Upper lobe of left lung (tissue), 6 donors: ENCODE measurements around the gene CCL7. TPM values are rescaled to one million over a fixed set of nuclear protein-coding genes. Genes with fewer than 3 reads are reported as not detected.
A peak's percentile ranks its signal among the peaks of the same experiment; 100 is the strongest.
"Not testable (repeated sequence)": the region's sequence is repeated elsewhere in the genome, so short reads cannot be mapped to it uniquely, and the experiment has no call there.

Source experiments
- ATAC-seq, 2 donors: fragments of 200-7000 bp; cut with Tn5 transposase; one replicate each; pipeline ENCODE4 v1.9.1; 2022; ENCODE audit warnings: mild to moderate bottlenecking in 2 of 2, moderate library complexity in 2 of 2; ENCODE audit not compliant: low FRiP score in 2 of 2
- DNase-seq, 2 donors: peaks; one replicate each; pipeline ENCODE4 v3.0.0-alpha.2; 2019 to 2020
- H3K27ac ChIP-seq, 4 donors: fragments of 200-600 bp; sonication (generic); one replicate each; pipeline ENCODE4 v1.5.1; 2016 to 2019
- H3K27me3 ChIP-seq, 4 donors: fragments of 200-600 bp; sonication (generic); one replicate each; pipeline ENCODE4 v1.5.1; 2017 to 2019
- H3K36me3 ChIP-seq, 4 donors: fragments of 200-600 bp; sonication (generic); one replicate each; pipeline ENCODE4 v1.5.1; 2016 to 2019
- H3K4me1 ChIP-seq, 4 donors: fragments of 200-600 bp; sonication (generic); one replicate each; pipeline ENCODE4 v1.5.1; 2018 to 2019
- H3K4me3 ChIP-seq, 4 donors: fragments of 200-600 bp; sonication (generic); one replicate each; pipeline ENCODE4 v1.5.1; 2017 to 2019; ENCODE audit warnings: mild to moderate bottlenecking in 2 of 4, moderate library complexity in 1 of 4
- H3K9me3 ChIP-seq, 4 donors: fragments of 200-600 bp; sonication (generic); one replicate each; pipeline ENCODE4 v1.5.1; 2018 to 2019
- EP300 ChIP-seq, 4 donors: sonication (generic); formaldehyde crosslinking; IDR thresholded peaks; one replicate each; pipeline ENCODE4 v1.5.1; 2017; ENCODE audit warnings: antibody characterized with exemption in 4 of 4, control low read depth in 2 of 4
- POLR2A ChIP-seq, 4 donors: fragments of 450-650 bp; IDR thresholded peaks; one replicate each; pipeline ENCODE4 v1.5.1; 2016 to 2017; ENCODE audit warnings: antibody characterized with exemption in 4 of 4, mild to moderate bottlenecking in 2 of 4
- POLR2AphosphoS5 ChIP-seq, 2 donors: sonication (generic); formaldehyde crosslinking; IDR thresholded peaks; one replicate each; pipeline ENCODE4 v1.5.1; 2017; ENCODE audit warnings: antibody characterized with exemption in 2 of 2
- WGBS, 2 donors: methylation state at CpG; one replicate each; pipeline ENCODE4 v1.1.5; 2017 to 2018; 5-methylcytosine and 5-hydroxymethylcytosine counted together
- total RNA-seq, 6 donors: library from RNA; depleted of rRNA in 4 of 6; stranded (reverse); fragments of >200 nt in 4 of 6; gene quantifications; one replicate each; pipeline versions ENCODE4 v1.1.0 to v1.2.1, GENCODE V29; 2016 to 2021
- TF ChIP-seq, protein P1 (sequence below), 6 experiments: fragments of 450-650 bp in 4 of 6; fragments of 200-600 bp in 2 of 6; sonication (generic) in 2 of 6; IDR thresholded peaks; one replicate each; pipeline ENCODE4 v1.5.1; 2016 to 2019; ENCODE audit warnings: antibody characterized with exemption in 6 of 6
- donor health status: DM: no; HTN: no; CAD: no; lungs with moderate emphysema.
- donor health status: DM: no; HTN: yes; CAD: no; lungs with severe emphysema.

The CCL7 gene
- total RNA-seq, 6 donors from 2014 or later, result 0.34 TPM; not detected in 5

- H3K36me3 ChIP-seq, result no peaks in the 10 kb centered on the region
- whole genome bisulfite sequencing, 2 donors, result 80 to 85% methylated on average over 3 of the region's 3 CpGs
- no peak for DNase-seq
- no peaks in the 10 kb centered on the region for H3K27me3 ChIP-seq
- H3K4me3 ChIP-seq, result no peak overlapping the region
- no peak for TF ChIP-seq POLR2A (IDR thresholded peaks at IDR 0.05)
- no peak for TF ChIP-seq EP300 (IDR thresholded peaks at IDR 0.05)
- TF ChIP-seq, protein P1, sequence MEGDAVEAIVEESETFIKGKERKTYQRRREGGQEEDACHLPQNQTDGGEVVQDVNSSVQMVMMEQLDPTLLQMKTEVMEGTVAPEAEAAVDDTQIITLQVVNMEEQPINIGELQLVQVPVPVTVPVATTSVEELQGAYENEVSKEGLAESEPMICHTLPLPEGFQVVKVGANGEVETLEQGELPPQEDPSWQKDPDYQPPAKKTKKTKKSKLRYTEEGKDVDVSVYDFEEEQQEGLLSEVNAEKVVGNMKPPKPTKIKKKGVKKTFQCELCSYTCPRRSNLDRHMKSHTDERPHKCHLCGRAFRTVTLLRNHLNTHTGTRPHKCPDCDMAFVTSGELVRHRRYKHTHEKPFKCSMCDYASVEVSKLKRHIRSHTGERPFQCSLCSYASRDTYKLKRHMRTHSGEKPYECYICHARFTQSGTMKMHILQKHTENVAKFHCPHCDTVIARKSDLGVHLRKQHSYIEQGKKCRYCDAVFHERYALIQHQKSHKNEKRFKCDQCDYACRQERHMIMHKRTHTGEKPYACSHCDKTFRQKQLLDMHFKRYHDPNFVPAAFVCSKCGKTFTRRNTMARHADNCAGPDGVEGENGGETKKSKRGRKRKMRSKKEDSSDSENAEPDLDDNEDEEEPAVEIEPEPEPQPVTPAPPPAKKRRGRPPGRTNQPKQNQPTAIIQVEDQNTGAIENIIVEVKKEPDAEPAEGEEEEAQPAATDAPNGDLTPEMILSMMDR (IDR thresholded peaks at IDR 0.05), result no peak
- TF ChIP-seq POLR2AphosphoS5 (IDR thresholded peaks at IDR 0.05), result no peak
- H3K27ac ChIP-seq, result peak overlapping the region in 1 of 4 donors; percentile 27
- peaks cover under 1 to 10% (median 1%) of the 10 kb centered on the region in 4 donors for H3K4me1 ChIP-seq
- peaks cover 0 to 3% (median 0%) of the 10 kb centered on the region in 4 donors for H3K9me3 ChIP-seq
- ATAC-seq, result no peak
These were observed 43.8 kb upstream of the CCL7 start for GRCh38 chr17:34226011-34226743.

DNA sequence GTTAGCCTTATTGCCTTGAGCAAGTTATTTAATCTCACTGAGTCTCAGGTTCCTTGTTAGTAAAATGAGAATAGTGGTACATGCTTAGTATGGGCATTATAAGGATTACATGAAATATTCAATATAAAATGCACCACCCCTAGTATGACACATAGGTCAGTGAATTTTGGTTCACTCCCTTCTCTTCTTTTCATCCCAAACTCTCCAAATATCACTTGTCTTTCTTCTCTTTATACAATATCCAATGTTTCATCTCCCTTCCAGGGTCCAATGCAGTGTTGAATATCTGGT, 43.3 kb upstream of the CCL7 start:
- H3K4me1 ChIP-seq, result peaks cover 0 to 5% (median 0%) of the 10 kb centered on the region in 4 donors
- DNase-seq (no peak), ATAC-seq (no peak)
- no peaks in the 10 kb centered on the region for H3K36me3 ChIP-seq
- no peak for TF ChIP-seq EP300 (IDR thresholded peaks at IDR 0.05)
- no peak for TF ChIP-seq POLR2A (IDR thresholded peaks at IDR 0.05)
- TF ChIP-seq, protein P1 (IDR thresholded peaks at IDR 0.05), result no peak
- H3K27ac ChIP-seq, result peak overlapping the region in 1 of 4 donors; percentile 27
- H3K4me3 ChIP-seq, result no peak overlapping the region
- H3K9me3 ChIP-seq, result peaks cover 0 to 3% (median 0%) of the 10 kb centered on the region in 4 donors
- H3K27me3 ChIP-seq, result no peaks in the 10 kb centered on the region

DNA sequence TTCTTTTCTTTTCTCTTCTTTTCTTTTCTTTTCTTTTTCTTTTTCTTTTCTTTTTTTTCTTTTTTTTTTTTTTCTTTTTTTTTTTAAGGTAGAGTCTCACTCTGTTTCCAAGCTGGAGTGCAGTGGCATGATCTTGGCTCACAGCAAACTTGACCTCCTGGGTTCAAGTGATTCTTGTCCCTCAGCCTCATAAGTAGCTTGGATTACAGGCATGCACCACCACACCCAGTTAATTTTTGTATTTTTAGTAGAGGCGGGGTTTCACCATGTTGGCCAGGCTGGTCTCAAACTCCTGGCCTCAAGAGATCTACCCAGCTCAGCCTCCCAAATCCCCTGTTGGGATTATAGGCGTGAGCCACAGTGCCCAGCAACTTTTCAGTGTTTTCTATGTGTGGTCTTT, 42.7 kb upstream of the CCL7 start:
- not testable (repeated sequence) for H3K9me3 ChIP-seq, H3K36me3 ChIP-seq, H3K4me1 ChIP-seq, H3K4me3 ChIP-seq, H3K27me3 ChIP-seq
- DNase-seq, result peak in 1 of 2 donors; percentile 54
- H3K27ac ChIP-seq, result peak overlapping the region in 3 of 4 donors; percentile 50 to 72 (median 67)
- ATAC-seq, result peak in 1 of 2 donors; percentile 65
- WGBS, 2 donors, result 62 to 81% methylated on average over 2 of the region's 2 CpGs

DNA sequence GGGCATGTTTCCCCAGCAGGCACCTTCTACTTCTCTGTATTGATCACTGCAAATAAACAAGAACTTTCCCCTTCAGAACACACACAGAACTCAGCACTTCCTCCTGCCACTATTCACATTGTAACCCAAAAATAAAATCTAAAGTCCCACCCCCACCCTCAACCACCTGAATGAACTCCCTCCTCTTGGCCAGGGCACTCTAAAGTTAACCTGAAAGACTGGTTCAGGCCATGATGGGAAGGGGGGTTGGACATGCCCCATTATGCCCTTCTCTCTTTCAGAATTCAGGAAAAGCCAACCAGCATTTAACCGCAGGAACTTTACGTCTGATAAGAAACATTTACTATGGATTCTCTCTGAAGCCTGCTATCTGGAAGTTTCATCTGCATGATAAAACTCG, 42.3 kb upstream of the CCL7 start:
- ATAC-seq (peak in 1 of 2 donors; percentile 87), DNase-seq (peak in 1 of 2 donors; percentile 49)
- WGBS, 2 donors, result 46 to 61% methylated on average over 3 of the region's 3 CpGs
- peaks cover 0 to 5% (median 0%) of the 10 kb centered on the region in 4 donors for H3K4me1 ChIP-seq
- TF ChIP-seq EP300 (IDR thresholded peaks at IDR 0.05), result peak in 1 of 4 donors; percentile 13
- no peak for TF ChIP-seq POLR2A (IDR thresholded peaks at IDR 0.05)
- no peaks in the 10 kb centered on the region for H3K36me3 ChIP-seq
- no peak overlapping the region for H3K4me3 ChIP-seq
- peak overlapping the region in 3 of 4 donors; percentile 50 to 72 (median 67) for H3K27ac ChIP-seq
- no peaks in the 10 kb centered on the region for H3K27me3 ChIP-seq
- H3K9me3 ChIP-seq, result peaks cover 0 to 3% (median 0%) of the 10 kb centered on the region in 4 donors

GRCh38 chr17:34228781-34229180, 41.2 kb upstream of the CCL7 start:
- no peak for ATAC-seq
- Histone ChIP-seq H3K9me3 (peaks cover 0 to 3% (median 0%) of the 10 kb centered on the region in 4 donors), H3K36me3 (no peaks in the 10 kb centered on the region), H3K27me3 (no peaks in the 10 kb centered on the region), H3K27ac (no peak overlapping the region), H3K4me1 (peaks cover under 1 to 6% (median 3%) of the 10 kb centered on the region in 4 donors), H3K4me3 (no peak overlapping the region)
- TF ChIP-seq, protein P1 (IDR thresholded peaks at IDR 0.05), result no peak
- TF ChIP-seq POLR2AphosphoS5 (IDR thresholded peaks at IDR 0.05), result no peak
- TF ChIP-seq EP300 (IDR thresholded peaks at IDR 0.05), result no peak
- 78 to 83% methylated on average over 4 of the region's 4 CpGs for WGBS, 2 donors
- DNase-seq, result no peak

- 87 to 89% methylated on average over 1 of the region's 1 CpG for WGBS, 2 donors
- no peaks in the 10 kb centered on the region for H3K27me3 ChIP-seq
- TF ChIP-seq EP300 (IDR thresholded peaks at IDR 0.05) (no peak), POLR2AphosphoS5 (IDR thresholded peaks at IDR 0.05) (no peak), POLR2A (IDR thresholded peaks at IDR 0.05) (no peak)
- TF ChIP-seq, protein P1 (IDR thresholded peaks at IDR 0.05), result no peak
- H3K9me3 ChIP-seq, result peaks cover 0 to 3% (median 0%) of the 10 kb centered on the region in 4 donors
- ATAC-seq, result no peak
- H3K36me3 ChIP-seq, result no peaks in the 10 kb centered on the region
- H3K4me1 ChIP-seq, result peaks cover 16 to 22% (median 19%) of the 10 kb centered on the region in 4 donors
- H3K4me3 ChIP-seq, result no peak overlapping the region
- H3K27ac ChIP-seq, result no peak overlapping the region
- no peak for DNase-seq
These were observed 39.7 kb upstream of the CCL7 start for GRCh38 chr17:34230342-34230741.
